NCI-H345 (cell line): ENCODE measurements around the gene RECK.
"Not testable (repeated sequence)": the region's sequence is repeated elsewhere in the genome, so short reads cannot be mapped to it uniquely, and the experiment has no call there.

ENCODE experiments used
- DNase-seq: peaks from one replicate; lab custom pipeline; 2025; lab: John Stamatoyannopoulos, UW

RECK gene, protein sequence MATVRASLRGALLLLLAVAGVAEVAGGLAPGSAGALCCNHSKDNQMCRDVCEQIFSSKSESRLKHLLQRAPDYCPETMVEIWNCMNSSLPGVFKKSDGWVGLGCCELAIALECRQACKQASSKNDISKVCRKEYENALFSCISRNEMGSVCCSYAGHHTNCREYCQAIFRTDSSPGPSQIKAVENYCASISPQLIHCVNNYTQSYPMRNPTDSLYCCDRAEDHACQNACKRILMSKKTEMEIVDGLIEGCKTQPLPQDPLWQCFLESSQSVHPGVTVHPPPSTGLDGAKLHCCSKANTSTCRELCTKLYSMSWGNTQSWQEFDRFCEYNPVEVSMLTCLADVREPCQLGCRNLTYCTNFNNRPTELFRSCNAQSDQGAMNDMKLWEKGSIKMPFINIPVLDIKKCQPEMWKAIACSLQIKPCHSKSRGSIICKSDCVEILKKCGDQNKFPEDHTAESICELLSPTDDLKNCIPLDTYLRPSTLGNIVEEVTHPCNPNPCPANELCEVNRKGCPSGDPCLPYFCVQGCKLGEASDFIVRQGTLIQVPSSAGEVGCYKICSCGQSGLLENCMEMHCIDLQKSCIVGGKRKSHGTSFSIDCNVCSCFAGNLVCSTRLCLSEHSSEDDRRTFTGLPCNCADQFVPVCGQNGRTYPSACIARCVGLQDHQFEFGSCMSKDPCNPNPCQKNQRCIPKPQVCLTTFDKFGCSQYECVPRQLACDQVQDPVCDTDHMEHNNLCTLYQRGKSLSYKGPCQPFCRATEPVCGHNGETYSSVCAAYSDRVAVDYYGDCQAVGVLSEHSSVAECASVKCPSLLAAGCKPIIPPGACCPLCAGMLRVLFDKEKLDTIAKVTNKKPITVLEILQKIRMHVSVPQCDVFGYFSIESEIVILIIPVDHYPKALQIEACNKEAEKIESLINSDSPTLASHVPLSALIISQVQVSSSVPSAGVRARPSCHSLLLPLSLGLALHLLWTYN

GRCh38 chr9:36036780-36037548, at the start of gene RECK:
Gene RECK, plus strand, starts transcription at chr9:36036913. Its CDS starts 86 bp downstream, at chr9:36036999.
- DNase-seq, result peak; percentile 85

- DNase-seq, result no peak
Measured at GRCh38 chr9:35990155-35990554, 46.6 kb upstream of the RECK start.

DNA sequence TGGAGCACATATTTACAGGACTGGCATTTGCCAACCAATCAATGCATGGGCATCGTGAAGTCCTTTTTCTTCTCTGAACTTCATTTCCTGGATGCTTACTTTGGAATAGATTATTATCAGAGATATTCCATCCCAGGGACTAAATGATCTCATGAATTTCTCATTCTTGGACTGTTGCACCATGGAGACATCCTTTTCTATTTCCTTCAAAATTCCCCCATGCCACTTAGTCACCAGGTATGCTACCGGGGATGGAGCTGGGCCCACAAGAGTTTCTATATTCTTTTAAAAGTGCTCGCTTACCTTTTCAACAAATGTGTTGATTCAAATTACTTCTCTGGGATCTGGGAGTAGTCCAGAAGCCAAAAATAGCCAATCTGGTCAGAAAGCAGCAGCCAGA, 43.6 kb upstream of the RECK start:
- not testable (repeated sequence) for DNase-seq

DNA sequence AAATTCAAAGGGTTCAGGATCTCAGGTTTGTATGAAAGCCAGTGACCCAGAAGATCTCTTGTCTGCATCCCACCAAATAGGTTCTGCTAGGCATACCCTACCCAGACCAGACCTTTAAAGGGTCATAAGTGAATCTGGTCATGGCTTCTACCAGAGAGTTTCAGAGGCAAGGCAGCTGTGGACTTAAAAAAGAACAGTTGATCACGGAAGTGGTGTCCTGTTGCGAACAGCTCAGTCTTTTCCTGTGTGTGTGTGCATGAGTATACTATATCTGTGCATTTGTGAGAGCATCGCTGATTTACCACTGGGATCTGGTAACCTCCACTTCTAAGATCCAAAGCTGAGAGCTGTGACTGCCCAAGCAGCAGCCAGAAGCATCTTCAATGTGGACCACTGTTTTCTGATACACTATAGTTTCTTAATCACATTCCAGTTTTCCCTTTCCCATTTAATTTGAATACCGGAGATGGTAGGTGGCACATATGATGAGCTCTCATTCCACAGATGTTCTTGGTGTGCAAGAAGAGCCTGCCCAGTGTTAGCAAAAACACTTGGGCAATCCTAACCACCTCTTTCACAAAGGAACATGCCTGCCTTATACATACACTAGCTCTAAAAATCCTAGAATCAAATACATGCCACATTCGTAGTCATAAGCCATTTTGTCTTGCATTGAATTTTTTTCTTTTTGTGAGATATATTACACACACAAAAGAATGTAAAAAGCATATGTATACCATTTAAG, 42.6 kb upstream of the RECK start:
- no peak for DNase-seq

DNA sequence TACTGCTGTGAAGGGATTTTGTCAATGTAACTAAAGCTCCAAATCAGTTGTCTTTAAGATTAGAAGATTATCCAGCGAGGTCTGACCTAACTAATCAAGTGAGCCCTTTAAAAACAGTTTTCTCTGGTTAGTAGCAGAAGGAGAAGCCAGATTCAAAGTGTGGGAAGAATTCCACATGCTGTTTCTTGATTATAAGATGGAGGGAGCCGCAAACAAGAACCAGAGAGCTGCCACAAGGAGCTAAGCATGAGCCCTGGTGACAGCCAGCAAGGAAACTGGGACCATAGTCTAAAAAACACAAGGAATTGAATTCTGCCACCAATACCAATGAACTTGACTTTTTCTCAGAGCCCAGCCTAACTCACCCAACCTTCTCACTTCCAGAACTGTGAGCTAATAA, 41.8 kb upstream of the RECK start:
- no peak for DNase-seq

- DNase-seq, result no peak
Measured at GRCh38 chr9:35996358-35996970, 40.2 kb upstream of the RECK start.

DNA sequence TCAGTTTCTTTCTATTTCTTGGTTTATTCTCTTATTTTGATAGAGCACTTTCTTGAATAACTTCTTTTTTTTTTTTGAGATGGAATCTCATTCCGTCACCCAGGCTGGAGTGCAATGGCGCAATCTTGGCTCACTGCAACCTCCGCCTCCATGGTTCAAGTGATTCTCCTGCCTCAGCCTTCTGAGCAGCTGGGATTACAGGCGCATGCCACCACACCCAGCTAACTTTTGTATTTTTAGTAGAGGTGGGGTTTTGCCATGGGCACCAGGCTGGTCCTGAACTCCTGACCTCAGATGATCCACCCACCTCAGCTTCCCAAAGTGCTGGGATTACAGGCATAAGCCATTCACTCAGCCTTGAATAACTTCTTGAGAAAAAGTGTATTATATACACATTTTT, 39.7 kb upstream of the RECK start:
- not testable (repeated sequence) for DNase-seq

- no peak for DNase-seq
Measured at GRCh38 chr9:35998333-35998732, 38.4 kb upstream of the RECK start.

DNA sequence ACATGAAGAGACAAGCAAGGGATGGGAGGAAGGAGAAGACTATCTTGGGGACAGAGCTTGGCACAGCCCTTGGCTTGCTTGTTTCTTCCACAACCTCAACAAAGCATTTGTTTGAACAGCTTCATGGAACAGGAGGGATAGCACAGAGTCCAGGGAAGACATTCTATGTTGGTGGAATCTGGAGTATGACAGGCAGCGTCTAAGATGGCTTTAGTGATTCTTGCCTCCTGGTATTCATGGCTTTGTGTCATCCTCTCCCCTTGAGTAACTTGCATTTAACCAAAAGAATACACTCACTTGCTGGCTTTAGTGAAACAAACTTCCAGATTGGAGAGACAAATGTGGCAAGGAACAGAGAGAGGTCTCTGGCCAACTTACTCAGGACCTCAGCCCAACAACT, 30.8 kb upstream of the RECK start:
- DNase-seq, result no peak

GRCh38 chr9:36006549-36007315, 30.0 kb upstream of the RECK start:
- DNase-seq, result no peak

- DNase-seq, result no peak
Measured at GRCh38 chr9:36007316-36007708, 29.4 kb upstream of the RECK start.

DNA sequence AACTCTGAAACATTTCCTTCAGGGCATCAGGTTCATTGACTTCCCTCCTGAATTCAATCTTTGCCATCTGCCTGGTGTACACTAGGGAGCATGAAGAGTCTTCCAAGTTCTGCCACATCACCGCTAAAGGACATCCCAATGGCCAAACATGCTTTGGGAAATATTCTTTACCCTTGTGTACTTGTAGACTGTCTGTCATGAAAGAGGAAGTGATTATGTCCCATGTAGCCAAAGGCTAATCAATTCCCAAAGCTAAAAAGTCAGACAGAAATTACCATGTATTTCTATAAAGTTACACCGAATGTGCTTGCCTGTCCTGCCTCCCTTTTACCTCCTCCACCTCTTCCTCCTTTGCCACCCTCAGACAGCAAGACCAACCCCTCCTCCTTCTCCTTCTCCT, 28.9 kb upstream of the RECK start:
- no peak for DNase-seq

DNA sequence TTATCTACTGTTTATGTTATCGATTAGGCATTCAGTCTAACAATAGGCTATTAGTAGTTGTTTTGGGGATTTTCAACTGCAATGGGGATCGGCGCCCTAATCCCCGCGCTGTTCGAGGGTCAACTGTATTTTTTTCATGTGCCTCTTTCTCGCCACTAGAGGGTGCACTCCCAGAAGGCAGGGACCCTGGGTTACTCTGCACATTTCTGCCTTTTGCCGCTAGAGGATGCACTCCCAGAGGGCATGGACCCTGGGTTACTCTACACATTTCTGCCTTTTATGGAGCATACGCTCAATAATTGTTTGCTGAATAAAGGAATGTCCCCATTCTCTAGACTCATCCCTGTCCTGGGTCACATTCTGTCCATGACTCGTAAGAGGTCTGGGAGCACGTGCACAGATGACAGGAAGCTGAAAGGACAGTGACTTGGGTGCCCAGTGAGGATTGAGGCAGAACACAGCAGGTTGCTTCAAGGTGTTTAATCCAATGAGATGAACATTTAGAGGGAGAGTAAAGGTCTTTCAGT, 27.9 kb upstream of the RECK start:
- DNase-seq, result peak; percentile 52

GRCh38 chr9:36011379-36011778, 25.3 kb upstream of the RECK start:
- no peak for DNase-seq

GRCh38 chr9:36017278-36017677, 19.4 kb upstream of the RECK start:
- no peak for DNase-seq

- DNase-seq, result no peak
Measured at GRCh38 chr9:36018129-36018528, 18.6 kb upstream of the RECK start.

DNA sequence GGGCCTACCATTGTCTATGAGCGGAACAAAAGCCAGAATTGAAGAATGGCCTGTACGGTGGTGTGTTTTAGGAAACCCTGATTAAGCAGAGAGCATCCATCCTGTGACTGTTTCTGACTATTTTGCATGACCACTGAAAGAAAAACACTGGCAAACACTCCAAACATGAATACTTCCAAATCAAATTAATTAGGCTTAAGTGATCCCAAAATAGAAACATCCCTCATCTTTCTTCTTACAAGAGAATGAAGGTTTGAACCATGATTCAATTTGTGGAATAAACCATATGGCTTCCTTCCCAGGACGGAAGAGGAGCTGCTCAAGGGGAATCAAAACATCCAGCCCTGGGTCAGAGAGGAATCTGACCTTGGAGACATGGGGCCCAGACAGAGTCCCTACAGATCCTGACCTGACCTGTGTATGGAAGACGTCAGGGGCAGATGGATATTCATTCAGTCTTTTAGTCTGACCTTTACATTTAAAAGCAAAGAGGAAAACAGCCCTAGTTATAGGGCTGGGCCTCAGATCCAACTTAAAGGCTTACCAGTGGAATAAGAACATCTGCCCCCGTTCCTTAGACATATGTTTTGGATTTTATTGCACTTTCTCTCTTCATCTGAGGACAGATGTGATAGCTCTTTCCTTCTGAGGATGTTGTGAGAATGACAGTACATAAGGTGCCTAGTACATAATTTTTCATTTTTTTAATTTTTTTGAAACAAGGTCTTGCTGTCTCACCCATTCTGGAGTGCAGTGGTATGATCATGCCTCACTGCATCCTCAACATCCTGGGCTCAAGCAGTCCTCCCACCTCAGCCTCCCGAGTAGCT, 17.6 kb upstream of the RECK start:
- no peak for DNase-seq

DNA sequence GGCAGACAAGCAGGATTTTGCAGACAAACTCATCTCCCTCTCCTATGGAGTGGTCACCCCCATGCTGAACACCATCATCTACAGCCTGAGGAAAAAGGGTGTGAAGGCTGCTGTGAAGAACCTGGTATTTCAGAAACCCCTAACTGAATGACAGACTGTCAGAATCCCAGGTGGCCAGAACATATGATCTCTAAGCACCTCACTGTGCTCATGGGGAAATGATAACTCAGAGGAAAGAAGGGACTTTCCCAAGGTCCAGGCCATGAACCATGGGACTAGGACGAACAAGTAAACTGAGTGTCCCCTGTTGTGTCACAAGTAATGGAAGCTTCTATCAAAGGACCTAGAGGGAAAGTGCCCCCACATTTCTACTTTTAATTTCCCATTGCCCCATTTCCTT, 14.7 kb upstream of the RECK start:
- no peak for DNase-seq
